PC-3 (cell line): Measurements from ENCODE around the gene CARTPT.

ENCODE experiments used
- EZH2 ChIP-seq: fragments of 300-600 bp; sonication (generic); IDR thresholded peaks from one replicate; pipeline ENCODE4 v1.6.1; 2017; ENCODE audit warnings: antibody characterized with exemption, mild to moderate bottlenecking, low read length; ENCODE audit not compliant: unreplicated experiment
- EZH2phosphoT487 ChIP-seq: fragments of 300-600 bp; sonication (generic); IDR thresholded peaks from 2 replicates; pipeline ENCODE4 v1.6.1; 2018; ENCODE audit warnings: mild to moderate bottlenecking, antibody characterized with exemption, low read length, borderline replicate concordance
- TF ChIP-seq, protein P1 (sequence below): fragments of 300-600 bp; sonication (generic); conservative IDR thresholded peaks from 2 replicates; pipeline ENCODE4 v1.5.1; 2017; ENCODE audit warnings: antibody characterized with exemption, low read depth, mild to moderate bottlenecking, low read length

DNA sequence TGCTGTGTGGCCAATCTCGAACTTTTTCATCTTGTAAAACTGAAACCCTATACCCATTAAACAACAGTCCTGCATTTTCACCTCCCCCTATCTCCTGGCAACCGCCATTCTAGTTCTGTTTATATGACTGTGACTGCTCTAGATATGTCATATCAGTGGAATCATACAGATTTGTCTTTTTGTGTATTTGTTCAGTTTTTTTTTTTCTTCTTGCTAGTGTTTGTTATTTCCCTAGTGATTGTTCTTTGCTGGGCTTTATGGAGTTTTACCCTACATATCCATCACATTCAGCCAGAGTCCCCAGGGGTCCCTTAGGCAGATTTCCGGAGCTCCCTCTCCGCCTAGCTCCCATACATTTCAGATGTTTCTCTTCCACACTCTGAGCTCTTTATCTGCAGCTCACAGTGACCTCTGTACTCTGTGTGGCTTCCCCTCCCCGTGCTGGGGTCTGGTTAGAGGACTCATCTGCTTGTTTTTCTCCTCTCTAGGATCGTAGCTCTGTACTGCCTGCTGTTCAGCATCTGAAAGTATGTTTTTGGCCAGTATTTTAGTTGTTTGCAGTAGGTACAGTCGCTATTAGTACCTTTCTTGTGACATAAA, 25.1 kb upstream of the CARTPT start:
- TF ChIP-seq, protein P1, sequence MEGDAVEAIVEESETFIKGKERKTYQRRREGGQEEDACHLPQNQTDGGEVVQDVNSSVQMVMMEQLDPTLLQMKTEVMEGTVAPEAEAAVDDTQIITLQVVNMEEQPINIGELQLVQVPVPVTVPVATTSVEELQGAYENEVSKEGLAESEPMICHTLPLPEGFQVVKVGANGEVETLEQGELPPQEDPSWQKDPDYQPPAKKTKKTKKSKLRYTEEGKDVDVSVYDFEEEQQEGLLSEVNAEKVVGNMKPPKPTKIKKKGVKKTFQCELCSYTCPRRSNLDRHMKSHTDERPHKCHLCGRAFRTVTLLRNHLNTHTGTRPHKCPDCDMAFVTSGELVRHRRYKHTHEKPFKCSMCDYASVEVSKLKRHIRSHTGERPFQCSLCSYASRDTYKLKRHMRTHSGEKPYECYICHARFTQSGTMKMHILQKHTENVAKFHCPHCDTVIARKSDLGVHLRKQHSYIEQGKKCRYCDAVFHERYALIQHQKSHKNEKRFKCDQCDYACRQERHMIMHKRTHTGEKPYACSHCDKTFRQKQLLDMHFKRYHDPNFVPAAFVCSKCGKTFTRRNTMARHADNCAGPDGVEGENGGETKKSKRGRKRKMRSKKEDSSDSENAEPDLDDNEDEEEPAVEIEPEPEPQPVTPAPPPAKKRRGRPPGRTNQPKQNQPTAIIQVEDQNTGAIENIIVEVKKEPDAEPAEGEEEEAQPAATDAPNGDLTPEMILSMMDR = no peak
- TF ChIP-seq EZH2 = no peak
- no peak for TF ChIP-seq EZH2phosphoT487
